T-helper 2 cell treated with Interferon-gamma antibody and Interleukin-4, amounts not matched to agents 5 μg/mL and 100 μg/mL, for 36 hours (primary cell): ENCODE measurements around the gene TSHB.
"Not testable (repeated sequence)": the region's sequence is repeated elsewhere in the genome, so short reads cannot be mapped to it uniquely, and the experiment has no call there.

ENCODE experiments used
- DNase-seq: peaks from one replicate; pipeline ENCODE4 v3.0.0; 2021; ENCODE audit warnings: low spot score
- H3K27ac Mint-ChIP-seq: one replicate; pipeline ENCODE4 v1.8.0; 2021; ENCODE audit warnings: mild to moderate bottlenecking, mixed read lengths
- H3K27me3 Mint-ChIP-seq: one replicate; pipeline ENCODE4 v1.8.0; 2021; ENCODE audit warnings: low read depth, mixed read lengths
- H3K36me3 Mint-ChIP-seq: one replicate; pipeline ENCODE4 v1.8.0; 2021; ENCODE audit warnings: low read depth, mixed read lengths
- H3K4me1 Mint-ChIP-seq: one replicate; pipeline ENCODE4 v1.8.0; 2021; ENCODE audit warnings: low read depth, mixed read lengths
- H3K4me3 Mint-ChIP-seq: one replicate; pipeline ENCODE4 v1.8.0; 2022; ENCODE audit warnings: mild to moderate bottlenecking, moderate library complexity, mixed read lengths
- H3K9me3 Mint-ChIP-seq: one replicate; pipeline ENCODE4 v1.8.0; 2021; ENCODE audit warnings: mixed read lengths

The TSHB gene

GRCh38 chr1:115029526-115029925 is at the start of gene TSHB:
Gene TSHB, plus strand, starts transcription at chr1:115029826. Its CDS starts 3,537 bp downstream, at chr1:115033363.
- no peak within 1 kb of the TSS for H3K4me3 Mint-ChIP-seq
- no peaks in the 10 kb centered on the region for H3K36me3 Mint-ChIP-seq
- no peaks in the 10 kb centered on the region for H3K4me1 Mint-ChIP-seq

DNA sequence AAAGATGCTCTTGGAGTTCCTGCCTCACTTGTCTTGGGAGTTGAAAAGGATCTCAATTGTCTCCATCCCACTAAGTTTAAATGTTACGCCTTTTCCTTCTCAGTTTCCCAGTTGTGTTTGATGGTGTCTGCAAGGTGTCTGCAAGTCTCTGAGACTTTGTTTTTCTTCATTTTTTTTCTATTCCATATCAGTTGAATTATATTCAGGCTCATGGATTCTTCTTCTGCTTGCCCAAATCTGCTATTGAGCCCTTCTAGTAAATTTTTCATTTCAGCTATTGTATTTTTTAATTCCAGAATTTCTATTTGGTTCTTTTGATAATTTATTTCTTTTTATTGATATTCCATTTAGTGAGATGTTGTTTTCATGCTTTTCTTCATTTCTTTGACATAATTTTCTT is 47.4 kb upstream of the TSHB start:
- Mint-ChIP-seq H3K4me3 (no peak overlapping the region), H3K27ac (no peak overlapping the region), H3K9me3 (peaks cover 19% of the 10 kb centered on the region), H3K36me3 (no peaks in the 10 kb centered on the region), H3K27me3 (peaks cover 11% of the 10 kb centered on the region), H3K4me1 (no peaks in the 10 kb centered on the region)
- no peak for DNase-seq

More at GRCh38 chr1:115029526-115029925, at the start of gene TSHB:
- peaks cover 10% of the 10 kb centered on the region for H3K27me3 Mint-ChIP-seq
- H3K9me3 Mint-ChIP-seq = no peaks in the 10 kb centered on the region
- no peak for DNase-seq
- H3K27ac Mint-ChIP-seq = no peak within 1 kb of the TSS

GRCh38 chr1:114986286-114986685 is 43.3 kb upstream of the TSHB start:
- H3K4me1 Mint-ChIP-seq = no peaks in the 10 kb centered on the region
- H3K4me3 Mint-ChIP-seq = no peak overlapping the region
- no peaks in the 10 kb centered on the region for H3K36me3 Mint-ChIP-seq
- H3K9me3 Mint-ChIP-seq = peaks cover 29% of the 10 kb centered on the region
- H3K27ac Mint-ChIP-seq = no peak overlapping the region
- peaks cover 11% of the 10 kb centered on the region for H3K27me3 Mint-ChIP-seq
- no peak for DNase-seq

DNA sequence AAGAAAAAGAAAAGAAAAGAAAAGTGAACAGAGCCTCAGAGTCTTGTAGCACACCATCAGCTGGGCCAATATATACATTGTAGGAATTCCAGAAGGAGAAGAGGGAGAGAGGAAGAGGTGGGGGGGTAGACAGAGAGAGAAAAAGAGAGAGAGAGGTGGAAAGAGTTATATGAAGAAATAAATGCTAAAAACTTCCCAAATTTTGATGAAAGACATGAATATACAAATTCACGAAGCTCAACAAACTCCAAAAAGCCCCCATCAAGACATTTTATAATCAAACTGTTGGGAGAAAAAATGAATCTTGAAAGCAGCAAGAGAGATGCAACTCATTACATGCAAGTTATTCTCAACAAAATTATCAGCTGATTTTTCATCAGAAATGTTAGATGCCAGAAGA is 41.5 kb upstream of the TSHB start:
- Mint-ChIP-seq H3K27ac (no peak overlapping the region), H3K27me3 (peaks cover 9% of the 10 kb centered on the region), H3K36me3 (no peaks in the 10 kb centered on the region), H3K4me3 (no peak overlapping the region), H3K4me1 (no peaks in the 10 kb centered on the region), H3K9me3 (peaks cover 14% of the 10 kb centered on the region)
- no peak for DNase-seq

- DNase-seq = no peak
- Mint-ChIP-seq H3K27ac (no peak overlapping the region), H3K9me3 (no peaks in the 10 kb centered on the region), H3K27me3 (peaks cover 10% of the 10 kb centered on the region), H3K4me1 (no peaks in the 10 kb centered on the region), H3K4me3 (no peak overlapping the region), H3K36me3 (no peaks in the 10 kb centered on the region)
Observed at GRCh38 chr1:114997510-114998289, 31.9 kb upstream of the TSHB start.

DNA sequence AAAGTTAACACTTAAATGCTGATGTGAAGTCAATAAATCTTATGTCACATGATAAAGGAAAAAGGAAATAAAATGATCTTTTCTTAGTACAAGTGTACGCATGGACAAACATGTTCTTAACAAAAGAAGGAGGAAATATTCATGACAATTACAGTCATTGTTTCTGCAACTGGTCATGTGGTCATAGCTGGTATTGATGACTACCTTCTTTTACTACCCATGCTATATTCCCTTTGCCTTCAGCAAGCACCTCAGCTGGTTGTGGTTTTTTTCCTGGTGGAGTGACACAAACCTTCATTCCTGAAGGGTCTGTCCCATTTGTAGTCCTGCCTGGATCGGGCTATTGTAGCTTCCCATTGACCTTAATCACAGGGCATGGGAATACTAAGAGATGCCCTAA is 23.4 kb upstream of the TSHB start:
- peaks cover 8% of the 10 kb centered on the region for H3K27me3 Mint-ChIP-seq
- no peak for DNase-seq
- H3K4me1 Mint-ChIP-seq = no peaks in the 10 kb centered on the region
- no peaks in the 10 kb centered on the region for H3K36me3 Mint-ChIP-seq
- H3K9me3 Mint-ChIP-seq = no peaks in the 10 kb centered on the region
- no peak overlapping the region for H3K27ac Mint-ChIP-seq
- H3K4me3 Mint-ChIP-seq = no peak overlapping the region

- Mint-ChIP-seq H3K27me3 (no peaks in the 10 kb centered on the region), H3K27ac (no peak overlapping the region), H3K36me3 (no peaks in the 10 kb centered on the region), H3K9me3 (no peaks in the 10 kb centered on the region), H3K4me1 (no peaks in the 10 kb centered on the region), H3K4me3 (no peak overlapping the region)
- DNase-seq = no peak
Observed at GRCh38 chr1:115012006-115012405, 17.6 kb upstream of the TSHB start.

DNA sequence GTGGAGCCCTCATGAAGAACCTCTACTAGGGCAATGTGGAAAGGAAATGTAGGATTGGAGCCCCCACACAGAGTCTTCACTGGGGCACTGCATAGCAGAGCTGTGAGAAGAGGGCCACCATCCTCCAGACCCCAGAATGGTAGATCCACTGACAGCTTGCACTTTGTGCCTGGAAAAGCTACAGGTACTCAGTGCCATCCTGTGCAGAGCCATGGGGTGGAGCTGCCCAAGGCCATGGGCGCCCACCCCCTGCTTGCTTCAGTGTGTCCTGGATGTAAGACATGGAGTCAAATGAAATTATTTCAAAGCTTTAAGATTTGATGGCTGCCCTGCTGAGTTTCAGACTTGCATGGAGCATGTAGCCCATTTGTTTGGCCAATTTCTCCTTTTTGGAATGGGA is 17.2 kb upstream of the TSHB start:
- H3K27me3 Mint-ChIP-seq = no peaks in the 10 kb centered on the region
- H3K4me3 Mint-ChIP-seq = no peak overlapping the region
- DNase-seq = no peak
- H3K9me3 Mint-ChIP-seq = no peaks in the 10 kb centered on the region
- H3K36me3 Mint-ChIP-seq = no peaks in the 10 kb centered on the region
- no peaks in the 10 kb centered on the region for H3K4me1 Mint-ChIP-seq
- no peak overlapping the region for H3K27ac Mint-ChIP-seq

DNA sequence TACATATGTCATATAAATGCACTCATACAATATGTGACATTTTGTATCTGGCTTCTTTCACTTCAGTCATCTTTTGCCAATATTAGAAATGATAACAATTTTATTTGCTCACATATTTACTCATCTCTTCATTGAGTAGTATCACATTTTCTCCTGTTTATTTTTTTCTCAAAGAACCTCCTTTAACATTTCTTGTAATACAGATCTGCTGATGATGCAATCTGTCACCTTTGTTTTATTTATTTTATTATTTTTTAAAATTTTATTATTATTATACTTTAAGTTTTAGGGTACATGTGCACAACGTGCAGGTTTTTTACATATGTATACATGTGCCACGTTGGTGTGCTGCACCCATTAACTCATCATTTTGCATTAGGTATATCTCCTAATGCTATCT is 15.8 kb upstream of the TSHB start:
- Mint-ChIP-seq H3K9me3 (no peaks in the 10 kb centered on the region), H3K4me1 (no peaks in the 10 kb centered on the region), H3K27ac (no peak overlapping the region), H3K4me3 (no peak overlapping the region), H3K27me3 (no peaks in the 10 kb centered on the region), H3K36me3 (no peaks in the 10 kb centered on the region)
- no peak for DNase-seq

- not testable (repeated sequence) for H3K27me3 Mint-ChIP-seq, H3K4me1 Mint-ChIP-seq, H3K27ac Mint-ChIP-seq, H3K4me3 Mint-ChIP-seq, H3K36me3 Mint-ChIP-seq, DNase-seq, H3K9me3 Mint-ChIP-seq
Observed at GRCh38 chr1:115019549-115019948, 10.1 kb upstream of the TSHB start.

DNA sequence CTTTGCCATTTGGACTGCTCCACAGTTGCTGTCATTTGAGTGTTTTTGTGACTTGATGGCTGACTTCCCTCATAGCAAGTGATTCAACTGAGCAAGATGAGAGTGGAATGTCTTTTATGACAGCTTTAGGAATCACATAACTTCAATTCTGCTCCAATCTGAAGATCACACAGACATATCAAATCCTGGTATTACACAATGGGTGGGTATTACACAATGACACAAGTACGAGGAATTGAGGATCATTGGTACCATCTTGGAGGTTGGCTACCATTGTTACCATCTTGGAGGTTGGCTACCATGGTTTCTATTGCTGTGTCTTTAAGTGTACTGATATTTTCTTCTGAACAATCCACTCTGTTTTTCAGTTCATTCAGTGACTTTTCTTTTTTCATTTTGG is 8.5 kb upstream of the TSHB start:
- H3K27ac Mint-ChIP-seq = no peak overlapping the region
- no peaks in the 10 kb centered on the region for H3K36me3 Mint-ChIP-seq
- no peak for DNase-seq
- no peaks in the 10 kb centered on the region for H3K9me3 Mint-ChIP-seq
- no peaks in the 10 kb centered on the region for H3K4me1 Mint-ChIP-seq
- peaks cover 4% of the 10 kb centered on the region for H3K27me3 Mint-ChIP-seq
- H3K4me3 Mint-ChIP-seq = no peak overlapping the region

DNA sequence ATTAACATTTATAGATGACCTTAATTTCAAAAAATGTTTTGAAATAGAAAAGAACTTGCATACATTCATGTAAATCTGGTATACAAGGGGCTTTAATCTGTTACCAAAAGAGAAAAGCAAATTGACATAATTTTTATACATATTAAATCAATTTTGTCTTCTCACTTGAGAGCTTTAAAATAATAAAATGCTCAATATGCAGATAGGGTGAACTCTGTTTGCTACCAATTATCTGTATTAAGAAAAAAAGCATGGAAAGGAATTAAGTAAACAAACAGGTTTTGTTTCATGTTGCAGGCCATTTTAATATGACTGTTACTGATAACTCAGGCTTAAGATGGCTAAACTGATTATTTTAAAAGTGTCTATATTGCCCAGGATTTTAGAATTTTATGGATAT is 6.0 kb upstream of the TSHB start:
- Mint-ChIP-seq H3K4me3 (no peak overlapping the region), H3K27me3 (peaks cover 4% of the 10 kb centered on the region), H3K9me3 (no peaks in the 10 kb centered on the region), H3K4me1 (no peaks in the 10 kb centered on the region), H3K27ac (no peak overlapping the region), H3K36me3 (no peaks in the 10 kb centered on the region)
- DNase-seq = no peak

- no peaks in the 10 kb centered on the region for H3K36me3 Mint-ChIP-seq
- H3K9me3 Mint-ChIP-seq = no peaks in the 10 kb centered on the region
- DNase-seq = no peak
- no peak overlapping the region for H3K27ac Mint-ChIP-seq
- H3K4me1 Mint-ChIP-seq = no peaks in the 10 kb centered on the region
- H3K27me3 Mint-ChIP-seq = peaks cover 13% of the 10 kb centered on the region
- H3K4me3 Mint-ChIP-seq = no peak overlapping the region
Observed at GRCh38 chr1:115031595-115031994, 2.0 kb downstream of the TSHB start.

DNA sequence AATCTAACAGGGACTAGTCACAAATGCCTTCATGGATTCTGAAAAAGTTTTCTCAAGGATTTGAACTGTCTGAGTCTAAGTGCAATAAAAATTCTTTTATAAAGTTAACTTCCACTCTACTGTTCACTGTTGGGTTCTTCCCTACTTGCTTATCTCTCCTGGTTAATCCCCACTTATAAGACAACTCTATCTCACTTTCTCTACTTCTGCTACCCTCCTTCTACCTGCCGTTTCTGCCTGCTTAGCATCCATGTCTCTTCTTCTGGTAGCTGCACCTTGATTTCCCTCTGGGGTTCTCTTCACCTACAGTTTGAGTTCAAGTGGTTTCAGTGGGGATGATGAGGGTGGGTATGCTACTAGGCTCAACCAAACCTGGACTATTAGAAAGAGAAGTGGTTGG is 6.0 kb downstream of the TSHB start:
- H3K36me3 Mint-ChIP-seq = no peaks in the 10 kb centered on the region
- H3K4me3 Mint-ChIP-seq = no peak overlapping the region
- no peaks in the 10 kb centered on the region for H3K4me1 Mint-ChIP-seq
- peaks cover 11% of the 10 kb centered on the region for H3K27me3 Mint-ChIP-seq
- no peak overlapping the region for H3K27ac Mint-ChIP-seq
- no peaks in the 10 kb centered on the region for H3K9me3 Mint-ChIP-seq
- DNase-seq = no peak
